Neuronal stem cell (in vitro differentiated cells): ENCODE measurements around the gene PDCD7. TPM values are rescaled to one million over a fixed set of nuclear protein-coding genes. Genes with fewer than 3 reads are reported as not detected.
"Not testable (repeated sequence)": the region's sequence is repeated elsewhere in the genome, so short reads cannot be mapped to it uniquely, and the experiment has no call there.

ENCODE experiments used
- DNase-seq: peaks from one replicate; pipeline ENCODE4 v3.0.0-alpha.2; 2013; ENCODE audit warnings: low spot score
- H2AFZ ChIP-seq: one replicate; pipeline ENCODE4 v1.6.1; 2013; ENCODE audit warnings: mild to moderate bottlenecking, low read length, inconsistent platforms
- H2AK5ac ChIP-seq: 2 replicates; pipeline ENCODE4 v1.6.1; 2013; ENCODE audit warnings: low read depth, mild to moderate bottlenecking, inconsistent platforms, low read length, moderate library complexity, mixed read lengths
- H2BK120ac ChIP-seq: 2 replicates; pipeline ENCODE4 v1.6.1; 2013; ENCODE audit warnings: low read depth, mild to moderate bottlenecking, inconsistent platforms, low read length, moderate library complexity, mixed read lengths
- H2BK12ac ChIP-seq: one replicate; pipeline ENCODE4 v1.6.1; 2013; ENCODE audit warnings: low read length, inconsistent platforms
- H2BK15ac ChIP-seq: 2 replicates; pipeline ENCODE4 v1.6.1; 2013; ENCODE audit warnings: mild to moderate bottlenecking, low read length, inconsistent platforms, mixed read lengths
- H2BK5ac ChIP-seq: one replicate; pipeline ENCODE4 v1.6.1; 2013; ENCODE audit warnings: inconsistent platforms, mild to moderate bottlenecking, low read length, moderate library complexity
- H3K14ac ChIP-seq: one replicate; pipeline ENCODE4 v1.6.1; 2013; ENCODE audit warnings: low read length, inconsistent platforms
- H3K18ac ChIP-seq: 2 replicates; pipeline ENCODE4 v1.6.1; 2013; ENCODE audit warnings: low read length, inconsistent platforms
- H3K23ac ChIP-seq: 2 replicates; pipeline ENCODE4 v1.6.1; 2013; ENCODE audit warnings: low read depth, mild to moderate bottlenecking, mixed read lengths, low read length, inconsistent platforms; ENCODE audit not compliant: poor library complexity
- H3K27ac ChIP-seq: replicated peaks from 3 replicates; pipeline ENCODE4 v1.5.1; 2013; ENCODE audit warnings: low read length, inconsistent platforms
- H3K27me3 ChIP-seq, 3 experiments: 2 replicates each; pipeline ENCODE4 v1.6.1; 2013; ENCODE audit warnings: low read length in 3 of 3, mild to moderate bottlenecking in 2 of 3, inconsistent platforms in 1 of 3, low read depth in 1 of 3, mixed read lengths in 1 of 3, moderate library complexity in 1 of 3; ENCODE audit not compliant: control insufficient read depth in 3 of 3, insufficient read depth in 3 of 3
- H3K36me3 ChIP-seq, 2 donors: replicated peaks in 1 of 2; 2 replicates each; pipeline ENCODE4 v1.6.1; 2013; ENCODE audit warnings: low read length in 2 of 2; ENCODE audit not compliant: control insufficient read depth in 2 of 2, insufficient read depth in 2 of 2
- H3K4ac ChIP-seq: 2 replicates; pipeline ENCODE4 v1.6.1; 2013; ENCODE audit warnings: inconsistent platforms, mild to moderate bottlenecking, low read length, moderate library complexity
- H3K4me1 ChIP-seq, 2 donors: 1 replicate in 1 of 2; 2 replicates in 1 of 2; pipeline ENCODE4 v1.6.1; 2013; ENCODE audit warnings: low read length in 2 of 2, low read depth in 1 of 2; ENCODE audit not compliant: control insufficient read depth in 2 of 2, insufficient read depth in 1 of 2
- H3K4me2 ChIP-seq: one replicate; pipeline ENCODE4 v1.6.1; 2013; ENCODE audit warnings: mild to moderate bottlenecking, low read length, inconsistent platforms; ENCODE audit not compliant: insufficient read depth, poor library complexity, severe bottlenecking
- H3K4me3 ChIP-seq, 2 donors: 2 replicates each; pipeline ENCODE4 v1.5.1; 2013; ENCODE audit warnings: low read length in 2 of 2, mild to moderate bottlenecking in 2 of 2, inconsistent platforms in 1 of 2, moderate library complexity in 1 of 2
- H3K79me1 ChIP-seq: one replicate; pipeline ENCODE4 v1.6.1; 2013; ENCODE audit warnings: low read depth, mild to moderate bottlenecking, inconsistent platforms, low read length, moderate library complexity
- H3K9ac ChIP-seq: one replicate; pipeline ENCODE4 v1.6.1; 2013; ENCODE audit warnings: mild to moderate bottlenecking, low read depth, low read length, inconsistent platforms; ENCODE audit not compliant: poor library complexity
- H3K9me3 ChIP-seq, 2 donors: replicated peaks in 1 of 2; 2 replicates each; pipeline versions ENCODE3 to v1.6.1; 2013; ENCODE audit warnings: low read length in 2 of 2, mild to moderate bottlenecking in 2 of 2, inconsistent platforms in 1 of 2, low read depth in 1 of 2, mixed read lengths in 1 of 2, moderate library complexity in 1 of 2; ENCODE audit not compliant: control insufficient read depth in 2 of 2, insufficient read depth in 1 of 2
- H4K8ac ChIP-seq: one replicate; pipeline ENCODE4 v1.6.1; 2013; ENCODE audit warnings: low read depth, mild to moderate bottlenecking, inconsistent platforms, low read length, moderate library complexity
- H4K91ac ChIP-seq: one replicate; pipeline ENCODE4 v1.6.1; 2013; ENCODE audit warnings: low read length, low read depth, mild to moderate bottlenecking, inconsistent platforms; ENCODE audit not compliant: poor library complexity
- WGBS, 2 donors: extraction: QIAGEN DNeasy Blood & Tissue Kit; methylation state at CpG; one replicate each; pipeline ENCODE4 v1.1.7; 2013; ENCODE audit warnings: missing lambda C conversion rate in 2 of 2, mixed read lengths in 1 of 2; ENCODE audit not compliant: insufficient read length in 2 of 2, insufficient replicate concordance in 1 of 2; ENCODE audit errors: extremely low coverage in 2 of 2; 5-methylcytosine and 5-hydroxymethylcytosine counted together
- polyA plus RNA-seq, 2 experiments: library from polyadenylated mRNA; stranded (reverse); fragments of 200-250 nt; gene quantifications; one replicate each; pipeline ENCODE4 v1.2.3, GENCODE V29; 2013

Gene PDCD7
- 36.4 TPM for polyA plus RNA-seq (2013, experiment 1 of 2)
- polyA plus RNA-seq (2013, experiment 2 of 2): 37.3 TPM

- Histone ChIP-seq H4K8ac (peak within 1 kb of the TSS; percentile 65), H2BK15ac (no peak within 1 kb of the TSS), H2AK5ac (peak within 1 kb of the TSS; percentile 81), H3K23ac (peak within 1 kb of the TSS; percentile 91), H3K4me3 (peak within 1 kb of the TSS; percentile 55 to 87), H3K27ac (peak within 1 kb of the TSS; percentile 60), H3K4ac (no peak within 1 kb of the TSS), H3K27me3 (no peaks in the 10 kb centered on the region), H3K79me1 (peaks cover 9% of the 10 kb centered on the region), H2BK12ac (no peak within 1 kb of the TSS), H3K4me2 (peak within 1 kb of the TSS; percentile 93), H3K14ac (peak within 1 kb of the TSS; percentile 47), H2BK5ac (peak within 1 kb of the TSS; percentile 13), H4K91ac (peak within 1 kb of the TSS; percentile 30), H3K36me3 (peaks cover 15 to 27% of the 10 kb centered on the region in 2 donors), H3K18ac (peak within 1 kb of the TSS; percentile 83), H3K9me3 (peaks cover 3 to 8% of the 10 kb centered on the region in 2 donors), H3K4me1 (peaks cover 4 to 6% of the 10 kb centered on the region in 2 donors), H2BK120ac (no peak within 1 kb of the TSS), H3K9ac (peak within 1 kb of the TSS; percentile 97), H2AFZ (peak within 1 kb of the TSS; percentile 79)
- WGBS, 2 donors: no CpG with 5 or more reads among the region's 45 CpGs
- DNase-seq: peak; percentile 80
Observed at GRCh38 chr15:65133548-65134200, at the start of gene PDCD7. Gene PDCD7 (minus strand): TSS chr15:65133808. CDS start chr15:65133781, 27 bp downstream.

- Histone ChIP-seq H4K91ac (no peak overlapping the region), H3K36me3 (peaks cover 6 to 47% of the 10 kb centered on the region in 2 donors), H3K14ac (no peak overlapping the region), H3K4me1 (peaks cover 0 to 3% of the 10 kb centered on the region in 2 donors), H3K9ac (no peak overlapping the region), H3K23ac (no peak overlapping the region), H2BK5ac (no peak overlapping the region), H2BK15ac (no peak overlapping the region), H2AK5ac (no peak overlapping the region), H3K4me3 (no peak overlapping the region), H3K27ac (no peak overlapping the region), H2BK12ac (no peak overlapping the region), H2AFZ (no peak overlapping the region), H3K4ac (no peak overlapping the region), H2BK120ac (no peak overlapping the region), H4K8ac (no peak overlapping the region), H3K79me1 (peaks cover 4% of the 10 kb centered on the region), H3K27me3 (no peaks in the 10 kb centered on the region), H3K9me3 (no peaks in the 10 kb centered on the region), H3K4me2 (no peak overlapping the region), H3K18ac (no peak overlapping the region)
- DNase-seq: no peak
- WGBS, 2 donors: no CpG with 5 or more reads among the region's 4 CpGs
Observed at GRCh38 chr15:65182538-65182937, 48.9 kb upstream of the PDCD7 start.

- H3K36me3 ChIP-seq: peaks cover 6 to 54% of the 10 kb centered on the region in 2 donors
- H3K4me3 ChIP-seq, H2AK5ac ChIP-seq, H2BK120ac ChIP-seq, H3K4ac ChIP-seq, DNase-seq, H3K4me2 ChIP-seq, H3K27me3 ChIP-seq, H2BK5ac ChIP-seq, H3K14ac ChIP-seq, H3K18ac ChIP-seq, H4K91ac ChIP-seq, H2BK12ac ChIP-seq, H3K79me1 ChIP-seq, H3K27ac ChIP-seq, H2AFZ ChIP-seq, H2BK15ac ChIP-seq, H4K8ac ChIP-seq, H3K23ac ChIP-seq, H3K9me3 ChIP-seq, H3K9ac ChIP-seq, H3K4me1 ChIP-seq: not testable (repeated sequence)
- WGBS, 2 donors: no CpG with 5 or more reads among the region's 15 CpGs
Observed at GRCh38 chr15:65181582-65182353, 48.2 kb upstream of the PDCD7 start.

- Histone ChIP-seq H3K9ac (no peak overlapping the region), H2BK5ac (no peak overlapping the region), H3K18ac (no peak overlapping the region), H2AFZ (no peak overlapping the region), H3K4me1 (peaks cover 0 to 3% of the 10 kb centered on the region in 2 donors), H3K4me2 (no peak overlapping the region), H3K4ac (no peak overlapping the region), H4K91ac (no peak overlapping the region), H3K23ac (no peak overlapping the region), H3K9me3 (no peaks in the 10 kb centered on the region), H4K8ac (no peak overlapping the region), H3K14ac (no peak overlapping the region), H3K4me3 (no peak overlapping the region), H3K79me1 (peaks cover 4% of the 10 kb centered on the region), H2BK15ac (no peak overlapping the region), H2BK12ac (no peak overlapping the region), H3K36me3 (peaks cover 6 to 70% of the 10 kb centered on the region in 2 donors), H3K27ac (no peak overlapping the region), H2BK120ac (no peak overlapping the region), H3K27me3 (no peaks in the 10 kb centered on the region), H2AK5ac (no peak overlapping the region)
- WGBS, 2 donors: no CpG with 5 or more reads among the region's 3 CpGs
- no peak for DNase-seq
Observed at GRCh38 chr15:65180167-65180566, 46.6 kb upstream of the PDCD7 start.
